Mesendoderm (in vitro differentiated cells): ENCODE data around the gene STARD5.

Source experiments
- DNase-seq: peaks from one replicate; pipeline ENCODE4 v3.0.0; 2013
- H2AK5ac ChIP-seq: 2 replicates; pipeline ENCODE4 v1.6.1; 2013; ENCODE audit warnings: low read length, inconsistent platforms
- H2BK120ac ChIP-seq: 2 replicates; pipeline ENCODE4 v1.6.1; 2013; ENCODE audit warnings: low read depth, mild to moderate bottlenecking, low read length, moderate library complexity, mixed read lengths
- H2BK15ac ChIP-seq: replicated peaks from 2 replicates; pipeline ENCODE4 v1.6.1; 2013; ENCODE audit warnings: low read depth, mild to moderate bottlenecking, moderate library complexity
- H2BK5ac ChIP-seq: 2 replicates; pipeline ENCODE4 v1.6.1; 2013; ENCODE audit warnings: low read length, inconsistent platforms
- H3K18ac ChIP-seq: 2 replicates; pipeline ENCODE4 v1.6.1; 2013; ENCODE audit warnings: mild to moderate bottlenecking, low read length, mixed read lengths
- H3K23ac ChIP-seq: one replicate; pipeline ENCODE4 v1.6.1; 2013; ENCODE audit warnings: low read length
- H3K27ac ChIP-seq: 2 replicates; pipeline ENCODE4 v1.5.1; 2013; ENCODE audit warnings: low read depth, mild to moderate bottlenecking, inconsistent platforms, low read length, moderate library complexity
- H3K27me3 ChIP-seq: 2 replicates; pipeline ENCODE4 v1.6.1; 2013; ENCODE audit warnings: low read length, control low read depth, mild to moderate bottlenecking, inconsistent platforms; ENCODE audit not compliant: insufficient read depth, poor library complexity
- H3K36me3 ChIP-seq: 2 replicates; pipeline ENCODE4 v1.6.1; 2013; ENCODE audit warnings: low read length, inconsistent platforms; ENCODE audit not compliant: control insufficient read depth, insufficient read depth
- H3K4ac ChIP-seq: one replicate; pipeline ENCODE4 v1.6.1; 2013; ENCODE audit warnings: low read depth, mild to moderate bottlenecking, low read length, moderate library complexity
- H3K4me1 ChIP-seq: 2 replicates; pipeline ENCODE4 v1.6.1; 2013; ENCODE audit warnings: low read depth, low read length, inconsistent platforms; ENCODE audit not compliant: control insufficient read depth
- H3K4me2 ChIP-seq: 2 replicates; pipeline ENCODE4 v1.6.1; 2013; ENCODE audit warnings: low read length
- H3K4me3 ChIP-seq: 2 replicates; pipeline ENCODE4 v1.5.1; 2013; ENCODE audit warnings: mild to moderate bottlenecking, low read length
- H3K56ac ChIP-seq: one replicate; pipeline ENCODE4 v1.6.1; 2013; ENCODE audit warnings: low read length
- H3K79me1 ChIP-seq: 2 replicates; pipeline ENCODE4 v1.6.1; 2013; ENCODE audit warnings: low read length, inconsistent platforms
- H3K79me2 ChIP-seq: 2 replicates; pipeline ENCODE4 v1.6.1; 2013; ENCODE audit warnings: mild to moderate bottlenecking, low read length; ENCODE audit not compliant: control insufficient read depth, insufficient read depth
- H3K9ac ChIP-seq: 2 replicates; pipeline ENCODE4 v1.6.1; 2013; ENCODE audit warnings: low read length, inconsistent platforms
- H4K5ac ChIP-seq: one replicate; pipeline ENCODE4 v1.6.1; 2013; ENCODE audit warnings: low read length
- H4K8ac ChIP-seq: one replicate; pipeline ENCODE4 v1.6.1; 2013; ENCODE audit warnings: low read depth, mild to moderate bottlenecking, control low read depth, low read length, moderate library complexity
- WGBS: extraction: QIAGEN DNeasy Blood & Tissue Kit; methylation state at CpG from one replicate; pipeline ENCODE4 v1.1.7; 2013; ENCODE audit warnings: low lambda C conversion rate, missing lambda C conversion rate; ENCODE audit not compliant: insufficient coverage; ENCODE audit errors: extremely low coverage; 5-methylcytosine and 5-hydroxymethylcytosine counted together

STARD5 gene

GRCh38 chr15:81341351-81341750 lies 17.4 kb upstream of the STARD5 start:
- Histone ChIP-seq H3K27me3 (no peaks in the 10 kb centered on the region), H4K5ac (no peak overlapping the region), H3K4ac (no peak overlapping the region), H2BK120ac (no peak overlapping the region), H3K4me3 (no peak overlapping the region), H2BK15ac (no peak overlapping the region), H3K4me1 (no peaks in the 10 kb centered on the region), H3K27ac (no peak overlapping the region), H3K79me1 (no peaks in the 10 kb centered on the region), H3K9ac (no peak overlapping the region), H4K8ac (no peak overlapping the region), H3K36me3 (no peaks in the 10 kb centered on the region), H3K4me2 (no peak overlapping the region), H3K23ac (no peak overlapping the region), H3K56ac (no peak overlapping the region), H2BK5ac (no peak overlapping the region), H2AK5ac (no peak overlapping the region), H3K79me2 (no peaks in the 10 kb centered on the region), H3K18ac (no peak overlapping the region)
- no CpG with 5 or more reads among the region's 4 CpGs for WGBS
- DNase-seq = no peak

GRCh38 chr15:81339851-81340250 lies 15.9 kb upstream of the STARD5 start:
- no peak overlapping the region for H3K18ac ChIP-seq
- no peak overlapping the region for H3K4me2 ChIP-seq
- no peak overlapping the region for H3K4ac ChIP-seq
- H2AK5ac ChIP-seq = no peak overlapping the region
- H3K4me3 ChIP-seq = no peak overlapping the region
- no peak overlapping the region for H2BK120ac ChIP-seq
- no peaks in the 10 kb centered on the region for H3K79me1 ChIP-seq
- no peak overlapping the region for H2BK15ac ChIP-seq
- no peak for DNase-seq
- H3K4me1 ChIP-seq = no peaks in the 10 kb centered on the region
- no peak overlapping the region for H4K8ac ChIP-seq
- no peak overlapping the region for H4K5ac ChIP-seq
- no peak overlapping the region for H3K9ac ChIP-seq
- H3K27ac ChIP-seq = no peak overlapping the region
- no peaks in the 10 kb centered on the region for H3K36me3 ChIP-seq
- H3K79me2 ChIP-seq = no peaks in the 10 kb centered on the region
- no peak overlapping the region for H3K23ac ChIP-seq
- no peak overlapping the region for H3K56ac ChIP-seq
- H3K27me3 ChIP-seq = no peaks in the 10 kb centered on the region
- no peak overlapping the region for H2BK5ac ChIP-seq
- WGBS = no CpG with 5 or more reads among the region's 4 CpGs

GRCh38 chr15:81339321-81339720 lies 15.4 kb upstream of the STARD5 start:
- no peak overlapping the region for H3K23ac ChIP-seq
- WGBS = no CpG with 5 or more reads among the region's 5 CpGs
- H2BK5ac ChIP-seq = no peak overlapping the region
- no peak for DNase-seq
- H2AK5ac ChIP-seq = no peak overlapping the region
- no peak overlapping the region for H2BK120ac ChIP-seq
- no peaks in the 10 kb centered on the region for H3K79me2 ChIP-seq
- H2BK15ac ChIP-seq = no peak overlapping the region
- H4K8ac ChIP-seq = no peak overlapping the region
- no peak overlapping the region for H3K4ac ChIP-seq
- H3K4me1 ChIP-seq = no peaks in the 10 kb centered on the region
- H4K5ac ChIP-seq = no peak overlapping the region
- H3K27ac ChIP-seq = no peak overlapping the region
- no peak overlapping the region for H3K4me3 ChIP-seq
- H3K9ac ChIP-seq = no peak overlapping the region
- no peaks in the 10 kb centered on the region for H3K36me3 ChIP-seq
- no peak overlapping the region for H3K56ac ChIP-seq
- H3K27me3 ChIP-seq = no peaks in the 10 kb centered on the region
- H3K4me2 ChIP-seq = no peak overlapping the region
- H3K18ac ChIP-seq = no peak overlapping the region
- no peaks in the 10 kb centered on the region for H3K79me1 ChIP-seq

GRCh38 chr15:81338170-81339007 lies 14.4 kb upstream of the STARD5 start:
- Histone ChIP-seq H2BK5ac (no peak overlapping the region), H3K4me2 (no peak overlapping the region), H2BK15ac (no peak overlapping the region), H3K4ac (no peak overlapping the region), H4K8ac (no peak overlapping the region), H3K23ac (no peak overlapping the region), H3K18ac (no peak overlapping the region), H2BK120ac (no peak overlapping the region), H2AK5ac (no peak overlapping the region), H3K79me2 (no peaks in the 10 kb centered on the region), H3K36me3 (no peaks in the 10 kb centered on the region), H3K79me1 (no peaks in the 10 kb centered on the region), H3K56ac (no peak overlapping the region), H3K9ac (no peak overlapping the region), H3K4me3 (no peak overlapping the region), H3K4me1 (no peaks in the 10 kb centered on the region), H3K27me3 (no peaks in the 10 kb centered on the region), H4K5ac (no peak overlapping the region), H3K27ac (no peak overlapping the region)
- no CpG with 5 or more reads among the region's 8 CpGs for WGBS
- no peak for DNase-seq

GRCh38 chr15:81337713-81338157 lies 13.8 kb upstream of the STARD5 start:
- Histone ChIP-seq H3K79me1 (no peaks in the 10 kb centered on the region), H4K5ac (no peak overlapping the region), H3K9ac (no peak overlapping the region), H3K4me3 (no peak overlapping the region), H3K4me2 (no peak overlapping the region), H3K79me2 (no peaks in the 10 kb centered on the region), H3K36me3 (no peaks in the 10 kb centered on the region), H2AK5ac (no peak overlapping the region), H3K4ac (no peak overlapping the region), H4K8ac (no peak overlapping the region), H3K18ac (no peak overlapping the region), H2BK120ac (no peak overlapping the region), H3K23ac (no peak overlapping the region), H3K4me1 (no peaks in the 10 kb centered on the region), H2BK5ac (no peak overlapping the region), H2BK15ac (no peak overlapping the region), H3K56ac (no peak overlapping the region), H3K27me3 (no peaks in the 10 kb centered on the region), H3K27ac (no peak overlapping the region)
- WGBS = no CpG with 5 or more reads among the region's 9 CpGs
- no peak for DNase-seq

- no peak overlapping the region for H4K5ac ChIP-seq
- no peaks in the 10 kb centered on the region for H3K79me2 ChIP-seq
- H3K36me3 ChIP-seq = no peaks in the 10 kb centered on the region
- no peak overlapping the region for H2BK120ac ChIP-seq
- H3K56ac ChIP-seq = no peak overlapping the region
- no CpG with 5 or more reads among the region's 3 CpGs for WGBS
- H3K27ac ChIP-seq = no peak overlapping the region
- no peak overlapping the region for H3K4me2 ChIP-seq
- no peaks in the 10 kb centered on the region for H3K4me1 ChIP-seq
- H3K23ac ChIP-seq = no peak overlapping the region
- H3K79me1 ChIP-seq = no peaks in the 10 kb centered on the region
- H3K18ac ChIP-seq = no peak overlapping the region
- no peak overlapping the region for H3K9ac ChIP-seq
- DNase-seq = no peak
- no peak overlapping the region for H3K4me3 ChIP-seq
- H4K8ac ChIP-seq = no peak overlapping the region
- no peak overlapping the region for H2AK5ac ChIP-seq
- H3K27me3 ChIP-seq = no peaks in the 10 kb centered on the region
- H3K4ac ChIP-seq = no peak overlapping the region
- H2BK15ac ChIP-seq = no peak overlapping the region
- H2BK5ac ChIP-seq = no peak overlapping the region
Measured at GRCh38 chr15:81337241-81337640, 13.3 kb upstream of the STARD5 start.
